ENCODE data around the gene R3HDM2. TPM values are rescaled to one million over a fixed set of nuclear protein-coding genes. Genes with fewer than 3 reads are reported as not detected.

The R3HDM2 gene
- total RNA-seq, 1 donor from 2014 or later, result 19.2 TPM

GRCh38 chr12:57380300-57380699, 50.5 kb downstream of the R3HDM2 start:
- Histone ChIP-seq H3K9ac (ENCODE audit: low read length) (no peak overlapping the region), H3K36me3 (ENCODE audit: insufficient read depth, low read length) (no peaks in the 10 kb centered on the region), H3K27ac (ENCODE audit: low read depth, low read length) (no peak overlapping the region), H3K79me2 (ENCODE audit: insufficient read depth, low read length) (no peaks in the 10 kb centered on the region), H4K20me1 (ENCODE audit: insufficient read depth, low read length) (peaks cover 3% of the 10 kb centered on the region), H3K27me3 (ENCODE audit: insufficient read depth, low read length) (no peaks in the 10 kb centered on the region), H2AFZ (ENCODE audit: low read depth, low read length) (no peak overlapping the region), H3K4me1 (ENCODE audit: insufficient read depth, low read length) (peaks cover 5% of the 10 kb centered on the region), H3K4me2 (ENCODE audit: low read length) (no peak overlapping the region), H3K4me3 (ENCODE audit: insufficient read depth, low read depth, low read length) (no peak overlapping the region), H3K9me3 (ENCODE audit: insufficient read depth, low read depth, low read length) (no peaks in the 10 kb centered on the region)
- no peak overlapping the region for H3K4me3 Mint-ChIP-seq (ENCODE audit: unreplicated experiment)
- peaks cover 7% of the 10 kb centered on the region for H3K4me1 Mint-ChIP-seq (ENCODE audit: low read depth, unreplicated experiment)
- no peak overlapping the region for H3K27ac Mint-ChIP-seq (ENCODE audit: unreplicated experiment)
- no peaks in the 10 kb centered on the region for H3K9me3 Mint-ChIP-seq (ENCODE audit: unreplicated experiment)
- TF ChIP-seq EZH2 (IDR thresholded peaks at IDR 0.05; ENCODE audit: insufficient read depth, low read length) (no peak), CTCF (IDR thresholded peaks at IDR 0.05; ENCODE audit: insufficient read depth, low read depth, low read length) (no peak)
- FAIRE-seq, result no peak
- H3K27me3 Mint-ChIP-seq (ENCODE audit: low read depth, unreplicated experiment), result no peaks in the 10 kb centered on the region
- H3K36me3 Mint-ChIP-seq (ENCODE audit: low read depth, unreplicated experiment), result no peaks in the 10 kb centered on the region
- DNase-seq (ENCODE audit: low read depth), result no peak

GRCh38 chr12:57377103-57377840, 53.6 kb downstream of the R3HDM2 start:
- TF ChIP-seq CTCF (IDR thresholded peaks at IDR 0.05; ENCODE audit: insufficient read depth, low read depth, low read length), result no peak
- no peak for TF ChIP-seq EZH2 (IDR thresholded peaks at IDR 0.05; ENCODE audit: insufficient read depth, low read length)

GRCh38 chr12:57372233-57372632, 58.6 kb downstream of the R3HDM2 start:
- Histone ChIP-seq H3K4me2 (ENCODE audit: low read length) (no peak overlapping the region), H3K27me3 (ENCODE audit: insufficient read depth, low read length) (no peaks in the 10 kb centered on the region), H4K20me1 (ENCODE audit: insufficient read depth, low read length) (peaks cover 2% of the 10 kb centered on the region), H3K27ac (ENCODE audit: low read depth, low read length) (no peak overlapping the region), H2AFZ (ENCODE audit: low read depth, low read length) (no peak overlapping the region), H3K4me1 (ENCODE audit: insufficient read depth, low read length) (no peaks in the 10 kb centered on the region), H3K36me3 (ENCODE audit: insufficient read depth, low read length) (no peaks in the 10 kb centered on the region), H3K79me2 (ENCODE audit: insufficient read depth, low read length) (peaks cover 5% of the 10 kb centered on the region), H3K9me3 (ENCODE audit: insufficient read depth, low read depth, low read length) (no peaks in the 10 kb centered on the region), H3K4me3 (ENCODE audit: insufficient read depth, low read depth, low read length) (no peak overlapping the region), H3K9ac (ENCODE audit: low read length) (no peak overlapping the region)
- Mint-ChIP-seq H3K9me3 (ENCODE audit: unreplicated experiment) (peaks cover 3% of the 10 kb centered on the region), H3K27me3 (ENCODE audit: low read depth, unreplicated experiment) (no peaks in the 10 kb centered on the region), H3K4me1 (ENCODE audit: low read depth, unreplicated experiment) (peaks cover 3% of the 10 kb centered on the region), H3K4me3 (ENCODE audit: unreplicated experiment) (no peak overlapping the region), H3K36me3 (ENCODE audit: low read depth, unreplicated experiment) (peaks cover 4% of the 10 kb centered on the region), H3K27ac (ENCODE audit: unreplicated experiment) (no peak overlapping the region)
- no peak for FAIRE-seq
- DNase-seq (ENCODE audit: low read depth), result peak; percentile 18
- no peak for TF ChIP-seq CTCF (IDR thresholded peaks at IDR 0.05; ENCODE audit: insufficient read depth, low read depth, low read length)
- no peak for TF ChIP-seq EZH2 (IDR thresholded peaks at IDR 0.05; ENCODE audit: insufficient read depth, low read length)

More at GRCh38 chr12:57377103-57377840, 53.6 kb downstream of the R3HDM2 start:
- Mint-ChIP-seq H3K27me3 (ENCODE audit: low read depth, unreplicated experiment) (no peaks in the 10 kb centered on the region), H3K27ac (ENCODE audit: unreplicated experiment) (no peak overlapping the region), H3K36me3 (ENCODE audit: low read depth, unreplicated experiment) (no peaks in the 10 kb centered on the region), H3K4me3 (ENCODE audit: unreplicated experiment) (no peak overlapping the region), H3K4me1 (ENCODE audit: low read depth, unreplicated experiment) (peaks cover 7% of the 10 kb centered on the region), H3K9me3 (ENCODE audit: unreplicated experiment) (no peaks in the 10 kb centered on the region)
- Histone ChIP-seq H3K4me1 (ENCODE audit: insufficient read depth, low read length) (peaks cover 5% of the 10 kb centered on the region), H3K4me3 (ENCODE audit: insufficient read depth, low read depth, low read length) (no peak overlapping the region), H2AFZ (ENCODE audit: low read depth, low read length) (no peak overlapping the region), H3K36me3 (ENCODE audit: insufficient read depth, low read length) (no peaks in the 10 kb centered on the region), H3K9ac (ENCODE audit: low read length) (no peak overlapping the region), H4K20me1 (ENCODE audit: insufficient read depth, low read length) (peaks cover 3% of the 10 kb centered on the region), H3K79me2 (ENCODE audit: insufficient read depth, low read length) (peaks cover 5% of the 10 kb centered on the region), H3K27me3 (ENCODE audit: insufficient read depth, low read length) (no peaks in the 10 kb centered on the region), H3K27ac (ENCODE audit: low read depth, low read length) (no peak overlapping the region), H3K9me3 (ENCODE audit: insufficient read depth, low read depth, low read length) (no peaks in the 10 kb centered on the region), H3K4me2 (ENCODE audit: low read length) (no peak overlapping the region)
- DNase-seq (ENCODE audit: low read depth), result no peak
- no peak for FAIRE-seq

All from astrocyte (in vitro differentiated cells and primary cell).